HCT116 (cell line): Measurements from ENCODE around the gene COG1. TPM values are rescaled to one million over a fixed set of nuclear protein-coding genes. Genes with fewer than 3 reads are reported as not detected.

Experiments
- ATAC-seq: fragments of 200-7000 bp; cut with Tn5 transposase; 2 replicates; pipeline ENCODE4 v1.9.1; 2020; ENCODE audit warnings: mild to moderate bottlenecking, moderate library complexity
- BruUV-seq: library from RNA; stranded (reverse); fragments of 400-500 nt; replicated peaks from 2 replicates; lab custom pipeline; 2021; lab: Mats Ljungman, UMichigan
- CTCF ChIA-PET: fragments of 300-600 bp; sonication (Branson Sonifier 250); formaldehyde crosslinking; loops from one replicate; lab custom pipeline; 2021; ENCODE audit warnings: antibody characterized with exemption; lab: Charles Lee
- POLR2A ChIA-PET: fragments of 300-600, 350-600 bp; sonication (Branson Sonifier 250); formaldehyde crosslinking; loops from one replicate; lab custom pipeline; 2021; ENCODE audit warnings: antibody characterized with exemption; lab: Charles Lee
- RAD21 ChIA-PET, 2 experiments: fragments of 300-600 bp; sonication (Branson Sonifier 250); formaldehyde crosslinking; loops; one replicate each; lab custom pipeline; 2023; ENCODE audit warnings: low total read pairs in 2 of 2; ENCODE audit not compliant: uncharacterized antibody in 2 of 2, unreplicated experiment in 2 of 2, low non-redundant PET in 1 of 2; lab: Charles Lee
- DNase-seq: peaks from one replicate; pipeline ENCODE4 v3.0.0-alpha.2; 2010; ENCODE audit warnings: low read depth, low spot score
- H2AFZ ChIP-seq: fragments of 200-600 bp; shearing (Covaris generic), sonication (generic); 2 replicates; pipeline ENCODE4 v1.6.1; 2017; ENCODE audit warnings: low read depth, mixed run types, mixed read lengths, antibody characterized with exemption, low read length; ENCODE audit not compliant: poor library complexity, severe bottlenecking
- H3K27ac ChIP-seq: 2 replicates; pipeline ENCODE4 v1.5.1; 2012; ENCODE audit warnings: low read depth, low read length
- H3K27me3 ChIP-seq: fragments of 200-600 bp; sonication (generic); 2 replicates; pipeline ENCODE4 v1.6.1; 2016; ENCODE audit warnings: mixed run types, low read length, mixed read lengths; ENCODE audit not compliant: insufficient read depth
- H3K36me3 ChIP-seq, 2 experiments: fragments of 200-500 bp in 1 of 2; fragments of 200-600 bp in 1 of 2; sonication (Bioruptor generic) in 1 of 2; sonication (generic) in 1 of 2; 2 replicates each; pipeline versions ENCODE4 v1.5.1 to v1.6.1; 2014 to 2016; ENCODE audit warnings: low read length in 2 of 2, inconsistent platforms in 1 of 2, mixed read lengths in 1 of 2, mixed run types in 1 of 2; ENCODE audit not compliant: insufficient read depth in 2 of 2, control insufficient read depth in 1 of 2
- H3K4me1 ChIP-seq, 2 experiments: fragments of 200-600 bp in 1 of 2; sonication (generic) in 1 of 2; 2 replicates each; pipeline versions ENCODE4 v1.5.1 to v1.6.1; 2012 to 2017; ENCODE audit warnings: low read length in 2 of 2, inconsistent platforms in 1 of 2, mild to moderate bottlenecking in 1 of 2, mixed read lengths in 1 of 2, mixed run types in 1 of 2, moderate library complexity in 1 of 2; ENCODE audit not compliant: insufficient read depth in 2 of 2, control insufficient read depth in 1 of 2
- H3K4me2 ChIP-seq: fragments of 200-600 bp; sonication (generic); 2 replicates; pipeline ENCODE4 v1.6.1; 2017; ENCODE audit warnings: mixed run types, low read length, mixed read lengths
- H3K4me3 ChIP-seq, 2 experiments: fragments of 200-600 bp in 1 of 2; sonication (generic) in 1 of 2; replicated peaks in 1 of 2; 2 replicates each; pipeline ENCODE4 v1.5.1; 2011 to 2016; ENCODE audit warnings: low read length in 2 of 2, control low read depth in 1 of 2, low read depth in 1 of 2, mild to moderate bottlenecking in 1 of 2, mixed read lengths in 1 of 2, mixed run types in 1 of 2
- H3K79me2 ChIP-seq: fragments of 200-600 bp; sonication (generic); 2 replicates; pipeline ENCODE4 v1.6.1; 2017; ENCODE audit warnings: mild to moderate bottlenecking, mixed run types, low read length, moderate library complexity, mixed read lengths; ENCODE audit not compliant: insufficient read depth
- H3K9ac ChIP-seq: fragments of 200-600 bp; sonication (generic); 2 replicates; pipeline ENCODE4 v1.6.1; 2016; ENCODE audit warnings: low read length, mixed read lengths
- H3K9me2 ChIP-seq: fragments of 200-600 bp; sonication (generic), shearing (Covaris generic); 2 replicates; pipeline ENCODE4 v1.6.1; 2017; ENCODE audit warnings: mixed run types, mild to moderate bottlenecking, moderate library complexity; ENCODE audit not compliant: insufficient read depth
- H3K9me3 ChIP-seq, 2 experiments: fragments of 200-500 bp in 1 of 2; fragments of 200-600 bp in 1 of 2; sonication (Bioruptor generic) in 1 of 2; sonication (generic) in 1 of 2; 2 replicates each; pipeline ENCODE4 v1.6.1; 2014 to 2017; ENCODE audit warnings: low read length in 2 of 2, mixed read lengths in 2 of 2, inconsistent platforms in 1 of 2, low read depth in 1 of 2, mild to moderate bottlenecking in 1 of 2, mixed run types in 1 of 2, moderate library complexity in 1 of 2; ENCODE audit not compliant: control insufficient read depth in 1 of 2, insufficient read depth in 1 of 2
- H4K20me1 ChIP-seq: fragments of 200-600 bp; sonication (generic), shearing (Covaris generic); 2 replicates; pipeline ENCODE4 v1.6.1; 2017; ENCODE audit warnings: mixed run types, mild to moderate bottlenecking, moderate library complexity; ENCODE audit not compliant: insufficient read depth
- CEBPB ChIP-seq: IDR thresholded peaks from 2 replicates; pipeline ENCODE4 v1.6.1; 2012; ENCODE audit warnings: low read depth
- EZH2phosphoT487 ChIP-seq: fragments of 200-600 bp; IDR thresholded peaks from 2 replicates; pipeline ENCODE4 v1.6.1; 2018; ENCODE audit warnings: antibody characterized with exemption, borderline replicate concordance
- RAD21 ChIP-seq: IDR thresholded peaks from 2 replicates; pipeline ENCODE4 v1.6.1; 2012; ENCODE audit warnings: low read depth, mild to moderate bottlenecking
- intact Hi-C: fragments of 100-400 bp; cut with micrococcal nuclease; formaldehyde crosslinking; loops from 2 replicates; pipeline ENCODE4 v1.10.0; 2022
- total RNA-seq: library from RNA; stranded (reverse); gene quantifications from one replicate; pipeline ENCODE4 v1.2.1, GENCODE V29; 2021; ENCODE audit not compliant: unreplicated experiment
- TF ChIP-seq, protein P1 (sequence below), 3 experiments: fragments of 200-600 bp in 1 of 3; sonication (generic) in 1 of 3; IDR thresholded peaks in 2 of 3; conservative IDR thresholded peaks in 1 of 3; 2 replicates each; pipeline ENCODE4 v1.5.1; 2012 to 2017; ENCODE audit warnings: low read depth in 2 of 3, low read length in 2 of 3, antibody characterized with exemption in 1 of 3, borderline replicate concordance in 1 of 3, control low read depth in 1 of 3, mild to moderate bottlenecking in 1 of 3, mixed read lengths in 1 of 3, mixed run types in 1 of 3, moderate library complexity in 1 of 3; ENCODE audit not compliant: insufficient read depth in 1 of 3
- TF ChIP-seq, protein P2 (sequence below): IDR thresholded peaks from 2 replicates; pipeline ENCODE4 v1.6.1; 2012
- TF ChIP-seq, protein P3 (sequence below): IDR thresholded peaks from 2 replicates; pipeline ENCODE4 v1.6.1; 2011; ENCODE audit warnings: mild to moderate bottlenecking, low read length, moderate library complexity; ENCODE audit not compliant: insufficient replicate concordance; ENCODE audit errors: extremely low read depth

COG1 gene
- total RNA-seq, 1 experiment from 2014 or later: 44.6 TPM

DNA sequence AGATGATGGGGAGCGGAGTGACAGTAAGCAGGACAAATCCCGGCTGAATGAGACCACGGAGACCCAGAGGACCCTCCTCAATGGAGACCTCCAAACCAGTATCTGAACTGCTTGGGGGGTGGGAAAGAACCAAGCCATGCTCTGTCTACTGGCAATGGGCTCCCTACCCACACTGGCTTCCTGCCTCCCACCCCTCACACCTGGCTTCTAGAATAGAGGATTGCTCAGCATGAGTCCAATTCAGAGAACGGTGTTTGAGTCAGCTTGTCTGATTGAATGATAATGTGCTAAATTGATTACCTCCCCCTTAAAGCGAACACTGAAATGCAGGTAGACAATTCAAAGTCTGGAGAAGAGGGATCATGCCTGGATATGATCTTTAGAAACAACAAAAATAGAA lies 22.5 kb upstream of the COG1 start (continued):
- TF ChIP-seq, protein P1, sequence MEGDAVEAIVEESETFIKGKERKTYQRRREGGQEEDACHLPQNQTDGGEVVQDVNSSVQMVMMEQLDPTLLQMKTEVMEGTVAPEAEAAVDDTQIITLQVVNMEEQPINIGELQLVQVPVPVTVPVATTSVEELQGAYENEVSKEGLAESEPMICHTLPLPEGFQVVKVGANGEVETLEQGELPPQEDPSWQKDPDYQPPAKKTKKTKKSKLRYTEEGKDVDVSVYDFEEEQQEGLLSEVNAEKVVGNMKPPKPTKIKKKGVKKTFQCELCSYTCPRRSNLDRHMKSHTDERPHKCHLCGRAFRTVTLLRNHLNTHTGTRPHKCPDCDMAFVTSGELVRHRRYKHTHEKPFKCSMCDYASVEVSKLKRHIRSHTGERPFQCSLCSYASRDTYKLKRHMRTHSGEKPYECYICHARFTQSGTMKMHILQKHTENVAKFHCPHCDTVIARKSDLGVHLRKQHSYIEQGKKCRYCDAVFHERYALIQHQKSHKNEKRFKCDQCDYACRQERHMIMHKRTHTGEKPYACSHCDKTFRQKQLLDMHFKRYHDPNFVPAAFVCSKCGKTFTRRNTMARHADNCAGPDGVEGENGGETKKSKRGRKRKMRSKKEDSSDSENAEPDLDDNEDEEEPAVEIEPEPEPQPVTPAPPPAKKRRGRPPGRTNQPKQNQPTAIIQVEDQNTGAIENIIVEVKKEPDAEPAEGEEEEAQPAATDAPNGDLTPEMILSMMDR (IDR thresholded peaks at IDR 0.05 in 2 of 3, conservative IDR thresholded peaks at IDR 0.05 in 1 of 3; ENCODE audit: borderline replicate concordance in 1 of 3, insufficient read depth in 1 of 3, low read depth in 2 of 3, low read length in 2 of 3): no peak
- TF ChIP-seq, protein P2, sequence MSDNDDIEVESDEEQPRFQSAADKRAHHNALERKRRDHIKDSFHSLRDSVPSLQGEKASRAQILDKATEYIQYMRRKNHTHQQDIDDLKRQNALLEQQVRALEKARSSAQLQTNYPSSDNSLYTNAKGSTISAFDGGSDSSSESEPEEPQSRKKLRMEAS: no peak
- no peak for TF ChIP-seq EZH2phosphoT487

DNA sequence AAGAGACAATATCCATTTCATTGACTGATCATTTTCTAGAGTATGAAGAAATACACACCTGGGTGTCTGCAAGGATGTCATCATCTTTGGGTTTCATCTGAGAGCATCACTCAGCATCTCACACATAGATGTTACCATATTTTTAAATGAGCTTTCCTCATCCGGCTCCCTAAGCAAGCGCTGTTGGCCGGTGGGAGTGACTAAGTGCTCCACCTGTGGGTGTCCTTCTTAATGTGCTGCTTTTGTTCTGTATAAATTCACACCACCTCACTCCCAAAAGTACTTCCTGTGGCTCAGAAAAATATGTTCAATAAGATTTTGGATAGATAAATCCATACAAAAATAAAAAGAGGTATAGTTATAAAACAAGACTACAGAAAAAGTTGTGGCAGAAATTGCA lies 20.6 kb upstream of the COG1 start:
- Histone ChIP-seq H2AFZ (no peak overlapping the region), H3K4me3 (no peak overlapping the region), H3K79me2 (no peaks in the 10 kb centered on the region), H4K20me1 (no peaks in the 10 kb centered on the region), H3K9me2 (no peaks in the 10 kb centered on the region), H3K9me3 (no peaks in the 10 kb centered on the region), H3K36me3 (no peaks in the 10 kb centered on the region), H3K4me2 (no peak overlapping the region), H3K27ac (no peak overlapping the region), H3K4me1 (no peaks in the 10 kb centered on the region), H3K27me3 (peaks cover 8% of the 10 kb centered on the region; the same call in 1 of the 2 replicates), H3K9ac (no peak overlapping the region)
- no TSS peak for BruUV-seq
- ChIA-PET POLR2A (no interaction called here), CTCF (interaction anchor here (0.9 to 1.9 kb wide), 2 partner anchors 445 to 447 kb away, joined by 3 to 6 read pairs; no protein-coding TSS in a partner anchor), RAD21 (interaction anchor here in 1 of 2 experiments (0.6 kb wide), 1 partner anchor 18 kb away, joined by 4 read pairs; no protein-coding TSS in a partner anchor)
- TF ChIP-seq RAD21 (peak; percentile 24; the same call in 1 of the 2 replicates), CEBPB (no peak)
- TF ChIP-seq, protein P3, sequence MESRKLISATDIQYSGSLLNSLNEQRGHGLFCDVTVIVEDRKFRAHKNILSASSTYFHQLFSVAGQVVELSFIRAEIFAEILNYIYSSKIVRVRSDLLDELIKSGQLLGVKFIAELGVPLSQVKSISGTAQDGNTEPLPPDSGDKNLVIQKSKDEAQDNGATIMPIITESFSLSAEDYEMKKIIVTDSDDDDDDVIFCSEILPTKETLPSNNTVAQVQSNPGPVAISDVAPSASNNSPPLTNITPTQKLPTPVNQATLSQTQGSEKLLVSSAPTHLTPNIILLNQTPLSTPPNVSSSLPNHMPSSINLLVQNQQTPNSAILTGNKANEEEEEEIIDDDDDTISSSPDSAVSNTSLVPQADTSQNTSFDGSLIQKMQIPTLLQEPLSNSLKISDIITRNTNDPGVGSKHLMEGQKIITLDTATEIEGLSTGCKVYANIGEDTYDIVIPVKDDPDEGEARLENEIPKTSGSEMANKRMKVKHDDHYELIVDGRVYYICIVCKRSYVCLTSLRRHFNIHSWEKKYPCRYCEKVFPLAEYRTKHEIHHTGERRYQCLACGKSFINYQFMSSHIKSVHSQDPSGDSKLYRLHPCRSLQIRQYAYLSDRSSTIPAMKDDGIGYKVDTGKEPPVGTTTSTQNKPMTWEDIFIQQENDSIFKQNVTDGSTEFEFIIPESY: no peak
- peak; percentile 46; the same call in 1 of the 2 replicates for ATAC-seq
- intact Hi-C loops: no loop called here
- DNase-seq: no peak
